ENCODE measurements around the gene GLIS1. TPM values are rescaled to one million over a fixed set of nuclear protein-coding genes. Genes with fewer than 3 reads are reported as not detected.

The GLIS1 gene
- total RNA-seq, 1 experiment from 2014 or later: 0.39 TPM

DNA sequence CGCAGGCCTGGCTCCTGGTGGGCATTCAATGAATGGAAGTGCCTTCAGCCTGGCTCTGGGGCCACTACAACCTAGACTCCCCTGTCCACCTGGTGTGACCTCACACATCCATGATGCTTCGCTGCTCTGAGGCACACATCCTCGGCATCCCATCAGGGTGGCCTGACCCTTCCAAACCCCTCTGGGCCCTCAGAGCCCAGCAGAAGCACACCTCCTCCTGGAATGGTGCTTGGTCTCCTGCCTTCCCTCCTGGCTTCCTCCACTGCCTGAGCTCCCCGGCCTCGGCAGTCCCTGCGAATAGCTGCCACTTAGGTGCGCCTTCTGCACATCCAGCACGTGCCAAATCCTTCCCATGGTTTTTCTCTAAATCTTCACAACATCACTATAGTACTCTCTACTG, 133.8 kb downstream of the GLIS1 start:
- Histone ChIP-seq H2AFZ (ENCODE audit: low read depth, low read length, poor library complexity, severe bottlenecking) (no peak overlapping the region), H3K27ac (ENCODE audit: low read depth, low read length) (no peak overlapping the region), H3K9me2 (ENCODE audit: insufficient read depth) (no peaks in the 10 kb centered on the region), H3K79me2 (ENCODE audit: insufficient read depth, low read length) (no peaks in the 10 kb centered on the region), H4K20me1 (ENCODE audit: insufficient read depth) (no peaks in the 10 kb centered on the region), H3K4me3 (replicated peaks in 1 of 2; ENCODE audit: low read depth in 1 of 2, low read length in 2 of 2) (no peak overlapping the region), H3K9ac (ENCODE audit: low read length) (no peak overlapping the region), H3K4me1 (ENCODE audit: control insufficient read depth in 1 of 2, insufficient read depth in 2 of 2, low read length in 2 of 2) (no peaks in the 10 kb centered on the region), H3K36me3 (ENCODE audit: control insufficient read depth in 1 of 2, insufficient read depth in 2 of 2, low read length in 2 of 2) (no peaks in the 10 kb centered on the region), H3K27me3 (ENCODE audit: insufficient read depth, low read length) (no peaks in the 10 kb centered on the region), H3K9me3 (ENCODE audit: control insufficient read depth in 1 of 2, insufficient read depth in 1 of 2, low read depth in 1 of 2, low read length in 2 of 2) (no peaks in the 10 kb centered on the region), H3K4me2 (ENCODE audit: low read length) (no peak overlapping the region)
- ChIA-PET RAD21 (ENCODE audit: low non-redundant PET in 1 of 2, low total read pairs in 2 of 2, uncharacterized antibody in 2 of 2, unreplicated experiment in 2 of 2) (no interaction called here), POLR2A (no interaction called here), CTCF (no interaction called here)
- ATAC-seq (no peak), DNase-seq (ENCODE audit: low read depth, low spot score) (no peak)
- TF ChIP-seq POLR2AphosphoS5 (IDR thresholded peaks at IDR 0.05; ENCODE audit: low read depth, low read length) (no peak), ELF1 (IDR thresholded peaks at IDR 0.05; ENCODE audit: borderline replicate concordance, low read depth) (no peak), FOSL1 (IDR thresholded peaks at IDR 0.05; ENCODE audit: low read depth) (no peak), SP1 (IDR thresholded peaks at IDR 0.05; ENCODE audit: low read depth) (no peak), CEBPB (IDR thresholded peaks at IDR 0.05; ENCODE audit: low read depth) (no peak), POLR2A (IDR thresholded peaks at IDR 0.05; ENCODE audit: borderline replicate concordance, extremely low read depth, insufficient read depth, insufficient read length) (no peak), YY1 (IDR thresholded peaks at IDR 0.05; ENCODE audit: extremely low read depth, insufficient replicate concordance, low read depth, low read length) (no peak), EGR1 (IDR thresholded peaks at IDR 0.05; ENCODE audit: low read depth) (no peak), JUND (IDR thresholded peaks at IDR 0.05) (no peak), RAD21 (IDR thresholded peaks at IDR 0.05; ENCODE audit: low read depth) (no peak)
- TF ChIP-seq, protein P1, sequence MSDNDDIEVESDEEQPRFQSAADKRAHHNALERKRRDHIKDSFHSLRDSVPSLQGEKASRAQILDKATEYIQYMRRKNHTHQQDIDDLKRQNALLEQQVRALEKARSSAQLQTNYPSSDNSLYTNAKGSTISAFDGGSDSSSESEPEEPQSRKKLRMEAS (IDR thresholded peaks at IDR 0.05): no peak
- no TSS peak for BruUV-seq (replicated peaks)
- intact Hi-C loops (cut with micrococcal nuclease): no loop called here

DNA sequence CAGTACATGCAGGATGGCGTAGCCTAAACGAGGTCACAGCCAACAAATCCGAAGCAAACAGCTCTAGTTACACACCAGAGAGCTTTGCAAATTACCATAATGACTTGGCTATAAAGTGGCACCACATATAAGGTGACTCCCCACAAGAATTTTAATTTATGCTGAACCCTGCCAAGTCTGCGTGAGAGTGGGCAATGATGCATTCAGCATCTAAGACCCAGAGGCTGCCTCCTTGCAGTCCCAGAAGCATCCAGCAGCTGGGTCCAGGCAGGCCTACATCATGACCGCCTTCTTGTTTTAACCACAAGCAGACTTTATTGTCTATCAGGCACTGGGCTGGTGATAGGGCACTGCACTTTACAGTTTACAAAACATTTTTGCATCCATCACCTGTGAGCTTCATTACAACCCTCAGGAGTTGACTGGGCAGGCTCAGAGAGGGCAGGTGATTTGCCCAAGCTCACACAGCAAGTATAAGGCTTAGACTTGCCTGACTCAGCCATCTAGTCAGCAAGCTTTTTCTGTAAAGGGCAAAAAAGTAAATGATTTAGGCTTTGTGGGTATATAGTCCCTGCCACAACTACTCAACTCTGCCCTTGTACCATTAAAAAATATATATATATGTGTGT, 134.6 kb downstream of the GLIS1 start:
- Histone ChIP-seq H4K20me1 (ENCODE audit: insufficient read depth) (no peaks in the 10 kb centered on the region), H3K4me1 (ENCODE audit: control insufficient read depth in 1 of 2, insufficient read depth in 2 of 2, low read length in 2 of 2) (no peaks in the 10 kb centered on the region), H3K36me3 (ENCODE audit: control insufficient read depth in 1 of 2, insufficient read depth in 2 of 2, low read length in 2 of 2) (no peaks in the 10 kb centered on the region), H3K4me3 (replicated peaks in 1 of 2; ENCODE audit: low read depth in 1 of 2, low read length in 2 of 2) (no peak overlapping the region), H3K4me2 (ENCODE audit: low read length) (no peak overlapping the region), H3K9ac (ENCODE audit: low read length) (no peak overlapping the region), H2AFZ (ENCODE audit: low read depth, low read length, poor library complexity, severe bottlenecking) (no peak overlapping the region), H3K9me2 (ENCODE audit: insufficient read depth) (no peaks in the 10 kb centered on the region), H3K27me3 (ENCODE audit: insufficient read depth, low read length) (no peaks in the 10 kb centered on the region), H3K79me2 (ENCODE audit: insufficient read depth, low read length) (no peaks in the 10 kb centered on the region), H3K9me3 (ENCODE audit: control insufficient read depth in 1 of 2, insufficient read depth in 1 of 2, low read depth in 1 of 2, low read length in 2 of 2) (no peaks in the 10 kb centered on the region), H3K27ac (ENCODE audit: low read depth, low read length) (no peak overlapping the region)
- no peak for DNase-seq (ENCODE audit: low read depth, low spot score)
- ATAC-seq: no peak
- CTCF ChIA-PET: no interaction called here
- intact Hi-C loops (cut with micrococcal nuclease): no loop called here
- no TSS peak for BruUV-seq (replicated peaks)
- TF ChIP-seq, protein P2, sequence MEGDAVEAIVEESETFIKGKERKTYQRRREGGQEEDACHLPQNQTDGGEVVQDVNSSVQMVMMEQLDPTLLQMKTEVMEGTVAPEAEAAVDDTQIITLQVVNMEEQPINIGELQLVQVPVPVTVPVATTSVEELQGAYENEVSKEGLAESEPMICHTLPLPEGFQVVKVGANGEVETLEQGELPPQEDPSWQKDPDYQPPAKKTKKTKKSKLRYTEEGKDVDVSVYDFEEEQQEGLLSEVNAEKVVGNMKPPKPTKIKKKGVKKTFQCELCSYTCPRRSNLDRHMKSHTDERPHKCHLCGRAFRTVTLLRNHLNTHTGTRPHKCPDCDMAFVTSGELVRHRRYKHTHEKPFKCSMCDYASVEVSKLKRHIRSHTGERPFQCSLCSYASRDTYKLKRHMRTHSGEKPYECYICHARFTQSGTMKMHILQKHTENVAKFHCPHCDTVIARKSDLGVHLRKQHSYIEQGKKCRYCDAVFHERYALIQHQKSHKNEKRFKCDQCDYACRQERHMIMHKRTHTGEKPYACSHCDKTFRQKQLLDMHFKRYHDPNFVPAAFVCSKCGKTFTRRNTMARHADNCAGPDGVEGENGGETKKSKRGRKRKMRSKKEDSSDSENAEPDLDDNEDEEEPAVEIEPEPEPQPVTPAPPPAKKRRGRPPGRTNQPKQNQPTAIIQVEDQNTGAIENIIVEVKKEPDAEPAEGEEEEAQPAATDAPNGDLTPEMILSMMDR (IDR thresholded peaks at IDR 0.05 in 2 of 3, conservative IDR thresholded peaks at IDR 0.05 in 1 of 3; ENCODE audit: borderline replicate concordance in 1 of 3, insufficient read depth in 1 of 3, low read depth in 2 of 3, low read length in 2 of 3): 0 out of 6 replicates have a peak, but pooled peaks of 1 of the 3 experiments have one; percentile 7
- no peak for TF ChIP-seq EGR1 (IDR thresholded peaks at IDR 0.05; ENCODE audit: low read depth)
- RAD21 ChIA-PET (ENCODE audit: low non-redundant PET in 1 of 2, low total read pairs in 2 of 2, uncharacterized antibody in 2 of 2, unreplicated experiment in 2 of 2): no interaction called here
- POLR2A ChIA-PET: no interaction called here
